Stimulated activated CD4-positive, alpha-beta T cell treated with anti-CD3 and anti-CD28 coated beads, Interleukin-2, amount 100 ng/mL, for 4 hours (primary cell): ENCODE measurements around the gene SNCA.

Experiments
- DNase-seq: peaks from one replicate; pipeline ENCODE4 v3.0.0-alpha.2; 2020; ENCODE audit warnings: low read depth

The SNCA gene

GRCh38 chr4:89836897-89837384, at the start of gene SNCA:
SNCA (minus strand) TSS chr4:89837161; CDS start chr4:89835667, 1,494 bp downstream.
- peak; percentile 21 for DNase-seq

- no peak for DNase-seq
Measured at GRCh38 chr4:89879215-89879614, 42.3 kb upstream of the SNCA start.

GRCh38 chr4:89878611-89879010, 41.6 kb upstream of the SNCA start:
- no peak for DNase-seq

- DNase-seq: no peak
Measured at GRCh38 chr4:89876548-89876947, 39.6 kb upstream of the SNCA start.

GRCh38 chr4:89871211-89871610, 34.2 kb upstream of the SNCA start:
- DNase-seq: no peak

- DNase-seq: no peak
Measured at GRCh38 chr4:89868999-89869589, 32.1 kb upstream of the SNCA start.

- no peak for DNase-seq
Measured at GRCh38 chr4:89868276-89868675, 31.3 kb upstream of the SNCA start.

- DNase-seq: no peak
Measured at GRCh38 chr4:89863533-89863932, 26.6 kb upstream of the SNCA start.

GRCh38 chr4:89860971-89861370, 24.0 kb upstream of the SNCA start:
- DNase-seq: no peak

- DNase-seq: no peak
Measured at GRCh38 chr4:89855236-89855635, 18.3 kb upstream of the SNCA start.

- DNase-seq: no peak
Measured at GRCh38 chr4:89847571-89848325, 10.8 kb upstream of the SNCA start.

GRCh38 chr4:89839558-89839957, 2.6 kb upstream of the SNCA start:
- DNase-seq: no peak

GRCh38 chr4:89837993-89838390, 1.0 kb upstream of the SNCA start:
- no peak for DNase-seq

GRCh38 chr4:89837385-89837992, 528 bp upstream of the SNCA start:
- DNase-seq: no peak

- DNase-seq: no peak
Measured at GRCh38 chr4:89836031-89836745, 773 bp downstream of the SNCA start.

GRCh38 chr4:89835413-89835812, 1.5 kb downstream of the SNCA start:
- DNase-seq: no peak

- no peak for DNase-seq
Measured at GRCh38 chr4:89834486-89835209, 2.3 kb downstream of the SNCA start.

- no peak for DNase-seq
Measured at GRCh38 chr4:89829470-89830138, 7.4 kb downstream of the SNCA start.

- no peak for DNase-seq
Measured at GRCh38 chr4:89823416-89823815, 13.5 kb downstream of the SNCA start.

GRCh38 chr4:89821612-89822011, 15.3 kb downstream of the SNCA start:
- no peak for DNase-seq

- no peak for DNase-seq
Measured at GRCh38 chr4:89820010-89820409, 17.0 kb downstream of the SNCA start.
